Body of pancreas (tissue), 4 donors: ENCODE data around the gene IFNA10. TPM values are rescaled to one million over a fixed set of nuclear protein-coding genes. Genes with fewer than 3 reads are reported as not detected.
"Not testable (repeated sequence)": the region's sequence is repeated elsewhere in the genome, so short reads cannot be mapped to it uniquely, and the experiment has no call there.

Source experiments
- ATAC-seq: fragments of 150-250 bp; one replicate; pipeline ENCODE4 v1.9.1; 2016
- DNase-seq, 4 donors: peaks; one replicate each; pipeline ENCODE4 v3.0.0-alpha.2; 2019
- H3K27ac ChIP-seq, 4 donors: fragments of 200-600 bp; sonication (generic); 1 replicate in 3 of 4; 2 replicates in 1 of 4; pipeline versions ENCODE4 v1.5.1 to v1.6.1; 2016 to 2019; ENCODE audit warnings: mild to moderate bottlenecking in 1 of 4, mixed read lengths in 1 of 4, moderate library complexity in 1 of 4
- H3K27me3 ChIP-seq, 2 donors: fragments of 200-600 bp; sonication (generic); one replicate each; pipeline ENCODE4 v1.6.0; 2016; ENCODE audit warnings: mild to moderate bottlenecking in 1 of 2
- H3K36me3 ChIP-seq, 2 donors: fragments of 200-600 bp; sonication (generic); replicated peaks in 1 of 2; 2 replicates each; pipeline ENCODE4 v1.5.1; 2016; ENCODE audit warnings: low read depth in 2 of 2; ENCODE audit not compliant: insufficient read depth in 1 of 2
- H3K4me1 ChIP-seq: fragments of 200-600 bp; sonication (generic); one replicate; pipeline ENCODE4 v1.6.0; 2016
- H3K4me3 ChIP-seq, 2 donors: fragments of 200-600 bp; sonication (generic); 1 replicate in 1 of 2; 2 replicates in 1 of 2; pipeline ENCODE4 v1.5.1; 2016 to 2019
- H3K9me3 ChIP-seq, 3 donors: fragments of 200-600 bp; sonication (generic); 1 replicate in 2 of 3; 2 replicates in 1 of 3; pipeline ENCODE4 v1.5.1; 2016
- POLR2A ChIP-seq, 3 donors: fragments of 450-650 bp; IDR thresholded peaks; one replicate each; pipeline ENCODE4 v1.6.1; 2016; ENCODE audit warnings: antibody characterized with exemption in 3 of 3, mild to moderate bottlenecking in 2 of 3
- WGBS, 2 donors: methylation state at CpG; one replicate each; pipeline ENCODE4 v1.1.5; 2017; 5-methylcytosine and 5-hydroxymethylcytosine counted together
- intact Hi-C: fragments of 100-400 bp; cut with DNase I; formaldehyde crosslinking; loops from one replicate; pipeline ENCODE4 v1.15.1; 2023
- total RNA-seq, 2 donors: library from RNA; depleted of rRNA; stranded (reverse); fragments of >200 nt; gene quantifications; one replicate each; pipeline ENCODE4 v1.1.0, GENCODE V29; 2016
- TF ChIP-seq, protein P1 (sequence below), 7 experiments: fragments of 450-650 bp in 4 of 7; fragments of 200-600 bp in 3 of 7; sonication (generic) in 3 of 7; IDR thresholded peaks; one replicate each; pipeline ENCODE4 v1.5.1; 2016 to 2019; ENCODE audit warnings: antibody characterized with exemption in 7 of 7

IFNA10 gene
- total RNA-seq, 2 donors from 2014 or later: not detected

DNA sequence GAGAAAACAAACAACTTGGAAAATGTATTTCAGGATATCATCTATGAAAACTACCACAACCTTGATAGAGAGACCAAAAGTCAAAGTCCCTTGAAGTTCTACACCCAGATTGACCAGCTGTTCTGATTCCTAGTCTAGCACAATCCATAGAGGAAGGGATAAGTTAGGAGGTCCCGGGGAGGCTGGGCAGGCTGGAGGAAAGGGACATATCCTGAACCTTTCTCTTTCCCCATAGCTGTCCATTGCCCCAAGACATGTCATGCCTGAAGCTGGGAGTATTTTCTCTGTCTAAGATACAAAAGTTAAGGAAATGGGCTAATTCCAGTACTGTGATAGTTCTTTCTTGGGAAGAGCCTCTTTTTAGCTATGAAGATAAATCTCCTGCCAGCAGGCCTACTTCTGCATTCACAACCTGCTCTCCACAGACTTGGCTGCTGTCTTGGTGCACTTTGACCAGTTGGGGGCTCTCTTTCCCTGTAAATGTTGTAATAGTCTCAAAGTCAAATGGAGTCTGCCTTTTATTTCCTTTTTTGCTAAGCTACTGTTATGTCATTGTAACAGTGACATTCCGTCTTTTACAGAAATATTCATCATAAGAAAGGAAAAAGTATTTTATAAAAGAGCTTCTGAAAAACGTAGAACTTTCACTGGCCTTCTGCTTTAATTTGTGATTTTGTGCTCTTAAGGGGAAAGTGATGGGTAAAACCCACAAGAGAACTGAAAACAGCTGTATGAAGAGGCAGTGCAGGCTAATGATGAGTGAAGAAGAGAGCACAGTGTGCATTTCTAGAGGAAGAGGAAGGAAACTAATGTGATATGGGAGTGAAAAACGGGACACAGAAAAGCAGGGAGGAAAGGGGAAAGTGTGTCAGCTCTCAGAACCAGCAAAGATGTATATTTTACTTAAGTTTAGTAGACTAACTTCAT is 23.9 kb downstream of the IFNA10 start:
- peak in 2 of 4 donors; percentile 9 to 21 for DNase-seq

DNA sequence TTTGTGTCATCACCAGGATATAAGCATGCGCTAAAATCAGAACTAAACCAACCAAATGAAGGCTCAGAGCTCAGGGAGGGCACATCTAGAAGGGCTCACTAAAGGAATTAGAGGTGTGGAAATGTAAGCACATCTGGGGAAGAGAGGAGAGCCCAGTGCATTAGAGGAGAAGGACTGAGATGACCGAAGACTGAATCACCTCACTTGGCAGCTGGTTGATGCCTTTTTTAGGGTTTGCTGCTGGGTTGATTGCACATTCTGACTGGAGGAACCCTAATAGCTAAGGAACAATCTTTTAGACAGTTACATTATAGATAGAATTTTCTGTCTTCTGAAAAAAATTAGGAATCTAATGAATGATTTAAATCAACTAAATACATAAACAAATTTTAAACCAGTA is 32.3 kb downstream of the IFNA10 start:
- H3K9me3 ChIP-seq: no peaks in the 10 kb centered on the region
- H3K36me3 ChIP-seq: no peaks in the 10 kb centered on the region
- no peaks in the 10 kb centered on the region for H3K4me1 ChIP-seq
- ATAC-seq (no peak), DNase-seq (no peak)
- H3K27me3 ChIP-seq: no peaks in the 10 kb centered on the region
- no peak overlapping the region for H3K4me3 ChIP-seq
- WGBS, 2 donors: 80 to 81% methylated on average over 2 of the region's 2 CpGs
- H3K27ac ChIP-seq: no peak overlapping the region
- intact Hi-C loops: no loop called here
- TF ChIP-seq, protein P1, sequence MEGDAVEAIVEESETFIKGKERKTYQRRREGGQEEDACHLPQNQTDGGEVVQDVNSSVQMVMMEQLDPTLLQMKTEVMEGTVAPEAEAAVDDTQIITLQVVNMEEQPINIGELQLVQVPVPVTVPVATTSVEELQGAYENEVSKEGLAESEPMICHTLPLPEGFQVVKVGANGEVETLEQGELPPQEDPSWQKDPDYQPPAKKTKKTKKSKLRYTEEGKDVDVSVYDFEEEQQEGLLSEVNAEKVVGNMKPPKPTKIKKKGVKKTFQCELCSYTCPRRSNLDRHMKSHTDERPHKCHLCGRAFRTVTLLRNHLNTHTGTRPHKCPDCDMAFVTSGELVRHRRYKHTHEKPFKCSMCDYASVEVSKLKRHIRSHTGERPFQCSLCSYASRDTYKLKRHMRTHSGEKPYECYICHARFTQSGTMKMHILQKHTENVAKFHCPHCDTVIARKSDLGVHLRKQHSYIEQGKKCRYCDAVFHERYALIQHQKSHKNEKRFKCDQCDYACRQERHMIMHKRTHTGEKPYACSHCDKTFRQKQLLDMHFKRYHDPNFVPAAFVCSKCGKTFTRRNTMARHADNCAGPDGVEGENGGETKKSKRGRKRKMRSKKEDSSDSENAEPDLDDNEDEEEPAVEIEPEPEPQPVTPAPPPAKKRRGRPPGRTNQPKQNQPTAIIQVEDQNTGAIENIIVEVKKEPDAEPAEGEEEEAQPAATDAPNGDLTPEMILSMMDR (IDR thresholded peaks at IDR 0.05): no peak
- TF ChIP-seq POLR2A (IDR thresholded peaks at IDR 0.05): no peak

More for the DNA sequence above, 23.9 kb downstream of the IFNA10 start:
- H3K4me3 ChIP-seq, H3K4me1 ChIP-seq, H3K9me3 ChIP-seq, ATAC-seq, H3K27ac ChIP-seq, H3K36me3 ChIP-seq, intact Hi-C loops, H3K27me3 ChIP-seq: not testable (repeated sequence)
- TF ChIP-seq, protein P1 (IDR thresholded peaks at IDR 0.05): peak in 4 of 7 experiments; percentile 10 to 30 (median 12)
- 30 to 40% methylated on average over 4 of the region's 4 CpGs for WGBS, 2 donors

DNA sequence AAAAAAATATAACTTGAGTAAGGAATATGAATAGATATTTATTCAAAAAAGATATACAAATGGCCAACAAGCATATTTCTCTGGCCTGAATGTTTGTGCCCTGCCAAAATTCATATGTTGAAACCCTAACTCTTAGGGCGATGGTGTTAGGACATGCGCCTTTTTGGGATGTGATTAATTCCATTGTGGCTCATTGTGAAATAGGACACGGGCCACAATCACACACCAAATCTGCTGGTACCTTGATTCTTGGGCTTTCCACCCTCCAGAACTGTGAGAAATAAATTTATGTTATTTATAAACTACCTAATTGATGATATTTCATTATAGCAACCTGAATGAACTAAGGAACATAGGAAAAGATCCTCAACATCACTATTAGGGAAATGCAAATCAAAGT is 34.8 kb downstream of the IFNA10 start:
- no peak for ATAC-seq

DNA sequence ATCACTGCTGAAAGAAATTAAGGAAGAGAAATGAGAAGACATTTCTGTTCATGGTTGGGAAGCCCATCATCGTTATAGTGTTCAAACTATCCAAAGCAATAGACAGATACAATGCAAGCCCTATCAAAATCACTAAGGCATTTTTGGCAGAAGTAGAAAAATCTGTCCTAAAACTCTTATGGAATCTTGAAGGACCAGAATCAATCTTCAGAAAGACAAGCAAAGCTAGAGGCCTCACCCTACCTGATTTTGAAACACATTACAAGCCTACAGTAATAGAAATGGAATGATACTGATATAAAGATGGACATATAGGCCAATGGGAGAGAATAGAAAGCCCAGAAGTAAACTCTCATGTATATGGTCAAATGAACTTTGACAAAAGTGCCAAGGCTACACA is 35.6 kb downstream of the IFNA10 start:
- no peaks in the 10 kb centered on the region for H3K27me3 ChIP-seq
- TF ChIP-seq POLR2A (IDR thresholded peaks at IDR 0.05): no peak
- TF ChIP-seq, protein P1 (IDR thresholded peaks at IDR 0.05): no peak

More for the DNA sequence above, 34.8 kb downstream of the IFNA10 start:
- Histone ChIP-seq H3K27me3 (no peaks in the 10 kb centered on the region), H3K36me3 (no peaks in the 10 kb centered on the region), H3K4me1 (no peaks in the 10 kb centered on the region), H3K9me3 (no peaks in the 10 kb centered on the region), H3K4me3 (no peak overlapping the region), H3K27ac (no peak overlapping the region)
- intact Hi-C loops: no loop called here
- 71 to 73% methylated on average over 3 of the region's 3 CpGs for WGBS, 2 donors
- TF ChIP-seq POLR2A (IDR thresholded peaks at IDR 0.05): no peak
- TF ChIP-seq, protein P1 (IDR thresholded peaks at IDR 0.05): no peak
- DNase-seq: no peak

DNA sequence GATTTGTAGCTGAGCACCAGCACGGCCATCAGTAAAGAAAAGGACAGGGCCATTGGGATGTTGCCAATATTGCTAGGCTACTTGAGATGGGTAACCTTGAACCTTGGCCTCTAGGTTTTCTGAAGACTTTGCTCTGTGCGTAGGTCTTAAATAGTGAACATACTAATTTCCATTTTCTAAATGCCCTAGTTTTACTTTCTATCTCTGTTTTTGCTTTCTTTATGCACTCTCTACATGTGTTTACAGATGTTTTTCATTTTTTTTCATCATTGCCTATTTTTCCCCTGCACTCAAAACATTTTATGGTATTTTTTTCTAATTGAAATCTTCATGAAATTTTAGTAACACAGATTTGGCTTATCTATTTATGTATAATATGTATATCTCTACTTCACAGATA is 40.4 kb downstream of the IFNA10 start, which contains the start of gene IFNA21:
Gene IFNA21, minus strand, starts transcription at position 101 of the 400 bp plus-strand sequence. Its CDS starts 48 bp downstream, at position 53.
- not testable (repeated sequence) for ATAC-seq
- intact Hi-C loops: loop anchor here (10.0 kb wide), 1 partner anchor 62 kb away; no protein-coding TSS in a partner anchor

More for the DNA sequence above, 35.6 kb downstream of the IFNA10 start:
- no peak overlapping the region for H3K27ac ChIP-seq
- H3K4me1 ChIP-seq: no peaks in the 10 kb centered on the region
- no peaks in the 10 kb centered on the region for H3K9me3 ChIP-seq
- H3K36me3 ChIP-seq: no peaks in the 10 kb centered on the region
- no peak for DNase-seq
- intact Hi-C loops: no loop called here
- no peak for ATAC-seq
- WGBS, 2 donors: 58 to 69% methylated on average over 1 of the region's 1 CpG
- H3K4me3 ChIP-seq: no peak overlapping the region

More for the DNA sequence above, 40.4 kb downstream of the IFNA10 start, which contains the start of gene IFNA21:
- not testable (repeated sequence) for DNase-seq, H3K4me3 ChIP-seq, H3K36me3 ChIP-seq, H3K27ac ChIP-seq, H3K27me3 ChIP-seq, H3K9me3 ChIP-seq, H3K4me1 ChIP-seq
- 76 to 86% methylated on average over 2 of the region's 2 CpGs for WGBS, 2 donors
